ENCODE data around the gene EMD.
"Not testable (repeated sequence)": the region's sequence is repeated elsewhere in the genome, so short reads cannot be mapped to it uniquely, and the experiment has no call there.

DNA sequence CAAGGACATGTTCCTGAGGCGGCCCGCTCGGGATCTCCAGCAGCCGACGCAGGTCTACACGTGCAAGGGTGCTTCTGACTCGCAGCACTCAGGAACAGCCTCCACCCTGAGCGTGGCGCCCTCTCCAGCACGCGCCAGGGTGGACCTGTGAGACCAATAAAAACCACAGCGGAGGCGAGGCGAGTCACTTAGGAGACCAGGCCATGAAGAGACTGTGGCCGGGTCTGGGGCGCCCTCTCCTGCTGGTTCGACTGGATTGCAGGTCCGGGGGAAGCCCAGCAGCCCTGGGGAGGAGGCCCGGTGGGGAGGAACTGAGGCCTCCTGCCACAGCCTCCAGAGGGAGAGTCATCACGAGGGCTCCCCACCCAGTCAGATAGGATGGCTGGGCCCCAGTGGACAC lies 9.0 kb downstream of the EMD start:
- TF ChIP-seq POLR2A, POU2F2, POLR2AphosphoS5, SPI1 (IDR thresholded peaks at IDR 0.05; ENCODE audit: low read depth, low read length): not testable (repeated sequence)

Data from GM12891 (cell line).